Heart right ventricle (tissue), 16 donors: Measurements from ENCODE around the gene CYP4F12. TPM values are rescaled to one million over a fixed set of nuclear protein-coding genes. Genes with fewer than 3 reads are reported as not detected.

Experiments
- ATAC-seq, 8 donors: fragments of 200-7000 bp; cut with Tn5 transposase; one replicate each; pipeline ENCODE4 v1.9.1; 2020; ENCODE audit warnings: mild to moderate bottlenecking in 8 of 8, moderate library complexity in 8 of 8, moderate number of reproducible peaks in 1 of 8
- DNase-seq, 2 donors: peaks; one replicate each; pipeline ENCODE4 v3.0.0-alpha.2; 2020
- H3K27ac ChIP-seq, 10 donors: fragments of 200-600 bp; sonication (generic) in 2 of 10; one replicate each; pipeline versions ENCODE4 v1.5.0 to v1.8.0; 2020 to 2022; ENCODE audit warnings: mild to moderate bottlenecking in 3 of 10
- H3K27me3 ChIP-seq, 7 donors: fragments of 200-600 bp; one replicate each; pipeline ENCODE4 v1.8.0; 2021 to 2022; ENCODE audit warnings: mild to moderate bottlenecking in 2 of 7
- H3K36me3 ChIP-seq, 9 donors: fragments of 200-600 bp; sonication (generic) in 1 of 9; one replicate each; pipeline versions ENCODE4 v1.5.0 to v1.8.0; 2020 to 2022; ENCODE audit warnings: mild to moderate bottlenecking in 2 of 9
- H3K4me1 ChIP-seq, 9 donors: fragments of 200-600 bp; sonication (generic) in 1 of 9; one replicate each; pipeline versions ENCODE4 v1.5.0 to v1.8.0; 2020 to 2022; ENCODE audit warnings: mild to moderate bottlenecking in 4 of 9
- H3K4me3 ChIP-seq, 10 donors: fragments of 200-600 bp; sonication (generic) in 2 of 10; one replicate each; pipeline versions ENCODE4 v1.5.0 to v1.8.0; 2020 to 2022; ENCODE audit warnings: mild to moderate bottlenecking in 7 of 10, moderate library complexity in 2 of 10
- H3K9me3 ChIP-seq, 11 donors: fragments of 200-600 bp in 10 of 11; sonication (generic) in 2 of 11; one replicate each; pipeline versions ENCODE4 v1.5.0 to v1.8.0; 2013 to 2022; ENCODE audit warnings: mild to moderate bottlenecking in 2 of 11, control low read depth in 1 of 11, moderate library complexity in 1 of 11
- CTCF ChIP-seq, 9 donors: fragments of 200-600 bp; sonication (generic) in 2 of 9; IDR thresholded peaks; one replicate each; pipeline versions ENCODE4 v1.5.0 to v1.8.0; 2021 to 2022; ENCODE audit warnings: antibody characterized with exemption in 9 of 9, mild to moderate bottlenecking in 5 of 9, moderate library complexity in 1 of 9
- WGBS, 2 donors: extraction: QIAGEN DNeasy Blood & Tissue Kit; methylation state at CpG; one replicate each; pipeline ENCODE4 v1.1.7; 2013; ENCODE audit warnings: inconsistent platforms in 1 of 2; 5-methylcytosine and 5-hydroxymethylcytosine counted together
- intact Hi-C, 10 donors: fragments of 100-400 bp; cut with DNase I; formaldehyde crosslinking; loops; one replicate each; pipeline versions ENCODE4 v1.11.1 to v1.14.2; 2022
- polyA plus RNA-seq, 2 donors: library from polyadenylated mRNA; stranded (reverse); fragments of 200-250 nt; gene quantifications; one replicate each; pipeline ENCODE4 v1.2.3, GENCODE V29; 2013
- total RNA-seq, 10 donors: library from RNA; stranded (reverse); fragmentation: NEBNext Ultra II Directional in 3 of 10; extraction: Animal tissue kit (Norgen Biotek cat#: 25700) in 3 of 10; gene quantifications; one replicate each; pipeline versions ENCODE4 v1.2.1 to v1.2.4, GENCODE V29; 2021 to 2023
- donor health status: Arrhythmogenic right ventricular cardiomyopathy.
- donor health status: ischemic (EF 13 %, LVEDD 7.1; RV severe dilation, severe dysfunction).
- donor health status: healthy with polysubstance abuse.
- donor health status: DM: no; HTN: yes; CAD: no.
- donor health status: DM: no; HTN: no; CAD: no.
- donor health status: ischemic (EF 25% LVEDD 6.9; RV normal size, moderate dysfunction).
- donor health status: ischemic (EF 25% LVEDD 5.7; RV mildly dilated, moderate dysfunction).
- donor health status: healthy.
- donor health status: DM: yes; HTN: yes; CAD: no.
- donor health status: Ischemic cardiomyopathy.
- donor health status: ischemic (EF 35%, LVEDD 5.7; RV mildly dilated, moderate dysfunction).
- donor health status: nonischemic (EF 11% LVEDD 7.7; RV severe dilation, severe dysfunction).
- donor health status: DM: yes; HTN: yes; CAD: no.
- donor health status: PGD.
- donor health status: ischemic (EF 29% LVEDD 5.4; RV normal size, mild dysfunction).
- donor health status: nonischemic (EF 23%, LVEDD 6.1; RV moderate dilation, normal function).

CYP4F12 gene
- total and polyA plus RNA-seq, 12 donors = 0.92 to 17.3 (median 2.7) TPM

GRCh38 chr19:15652559-15653278 is 20.2 kb upstream of the CYP4F12 start:
- no peak overlapping the region for H3K27ac ChIP-seq
- WGBS, 2 donors = 73 to 80% methylated on average over 8 of the region's 8 CpGs
- no peak for DNase-seq
- peaks cover 0 to 8% (median 0%) of the 10 kb centered on the region in 11 donors for H3K9me3 ChIP-seq
- H3K27me3 ChIP-seq = peaks cover 0 to 35% (median 6%) of the 10 kb centered on the region in 7 donors
- H3K4me3 ChIP-seq = no peak overlapping the region
- no peaks in the 10 kb centered on the region for H3K36me3 ChIP-seq
- intact Hi-C loops = no loop called here
- no peaks in the 10 kb centered on the region for H3K4me1 ChIP-seq
- no peak for TF ChIP-seq CTCF (IDR thresholded peaks at IDR 0.05)
- ATAC-seq = no peak

GRCh38 chr19:15656467-15656866 is 16.4 kb upstream of the CYP4F12 start:
- no peaks in the 10 kb centered on the region for H3K36me3 ChIP-seq
- H3K27me3 ChIP-seq = peaks cover 0 to 43% (median 16%) of the 10 kb centered on the region in 7 donors
- DNase-seq = no peak
- no peaks in the 10 kb centered on the region for H3K4me1 ChIP-seq
- H3K9me3 ChIP-seq = no peaks in the 10 kb centered on the region
- intact Hi-C loops = no loop called here
- no peak for ATAC-seq
- no peak for TF ChIP-seq CTCF (IDR thresholded peaks at IDR 0.05)
- H3K4me3 ChIP-seq = no peak overlapping the region
- H3K27ac ChIP-seq = no peak overlapping the region

- H3K36me3 ChIP-seq = no peaks in the 10 kb centered on the region
- no peaks in the 10 kb centered on the region for H3K4me1 ChIP-seq
- ATAC-seq (no peak), DNase-seq (no peak)
- no peak for TF ChIP-seq CTCF (IDR thresholded peaks at IDR 0.05)
- H3K27me3 ChIP-seq = peaks cover 0 to 45% (median 10%) of the 10 kb centered on the region in 7 donors
- no peak overlapping the region for H3K27ac ChIP-seq
- peaks cover 0 to 8% (median 0%) of the 10 kb centered on the region in 11 donors for H3K9me3 ChIP-seq
- intact Hi-C loops = no loop called here
- H3K4me3 ChIP-seq = no peak overlapping the region
- 72 to 76% methylated on average over 4 of the region's 4 CpGs for WGBS, 2 donors
Measured at GRCh38 chr19:15663247-15663646, 9.6 kb upstream of the CYP4F12 start.

GRCh38 chr19:15666186-15666585 is 6.7 kb upstream of the CYP4F12 start:
- H3K27me3 ChIP-seq = peaks cover 0 to 54% (median 4%) of the 10 kb centered on the region in 7 donors
- H3K4me1 ChIP-seq = no peaks in the 10 kb centered on the region
- 12 to 19% methylated on average over 1 of the region's 1 CpG for WGBS, 2 donors

More at GRCh38 chr19:15666186-15666585, 6.7 kb upstream of the CYP4F12 start:
- no peak for TF ChIP-seq CTCF (IDR thresholded peaks at IDR 0.05)
- DNase-seq = no peak
- Histone ChIP-seq H3K36me3 (no peaks in the 10 kb centered on the region), H3K4me3 (no peak overlapping the region), H3K9me3 (peaks cover 0 to 8% (median 0%) of the 10 kb centered on the region in 11 donors), H3K27ac (no peak overlapping the region)
- intact Hi-C loops = no loop called here
- no peak for ATAC-seq
